HCT116 (cell line): ENCODE data around the gene TTLL5.

Experiments
- POLR2A ChIP-seq: IDR thresholded peaks from 2 replicates; pipeline ENCODE4 v1.7.0; 2011; ENCODE audit warnings: borderline replicate concordance; ENCODE audit not compliant: insufficient read depth, insufficient read length; ENCODE audit errors: extremely low read depth
- POLR2AphosphoS5 ChIP-seq: IDR thresholded peaks from 2 replicates; pipeline ENCODE4 v1.6.1; 2011; ENCODE audit warnings: mild to moderate bottlenecking, low read depth, low read length, moderate library complexity
- TF ChIP-seq, protein P1 (sequence below): IDR thresholded peaks from 2 replicates; pipeline ENCODE4 v1.6.1; 2011; ENCODE audit warnings: mild to moderate bottlenecking, low read length, moderate library complexity; ENCODE audit not compliant: insufficient replicate concordance; ENCODE audit errors: extremely low read depth
- TF ChIP-seq, protein P2 (sequence below): IDR thresholded peaks from 2 replicates; pipeline ENCODE4 v1.6.1; 2012
- TF ChIP-seq, protein P3 (sequence below), 3 experiments: fragments of 200-600 bp in 1 of 3; sonication (generic) in 1 of 3; IDR thresholded peaks in 2 of 3; conservative IDR thresholded peaks in 1 of 3; 2 replicates each; pipeline ENCODE4 v1.5.1; 2012 to 2017; ENCODE audit warnings: low read depth in 2 of 3, low read length in 2 of 3, antibody characterized with exemption in 1 of 3, borderline replicate concordance in 1 of 3, control low read depth in 1 of 3, mild to moderate bottlenecking in 1 of 3, mixed read lengths in 1 of 3, mixed run types in 1 of 3, moderate library complexity in 1 of 3; ENCODE audit not compliant: insufficient read depth in 1 of 3

DNA sequence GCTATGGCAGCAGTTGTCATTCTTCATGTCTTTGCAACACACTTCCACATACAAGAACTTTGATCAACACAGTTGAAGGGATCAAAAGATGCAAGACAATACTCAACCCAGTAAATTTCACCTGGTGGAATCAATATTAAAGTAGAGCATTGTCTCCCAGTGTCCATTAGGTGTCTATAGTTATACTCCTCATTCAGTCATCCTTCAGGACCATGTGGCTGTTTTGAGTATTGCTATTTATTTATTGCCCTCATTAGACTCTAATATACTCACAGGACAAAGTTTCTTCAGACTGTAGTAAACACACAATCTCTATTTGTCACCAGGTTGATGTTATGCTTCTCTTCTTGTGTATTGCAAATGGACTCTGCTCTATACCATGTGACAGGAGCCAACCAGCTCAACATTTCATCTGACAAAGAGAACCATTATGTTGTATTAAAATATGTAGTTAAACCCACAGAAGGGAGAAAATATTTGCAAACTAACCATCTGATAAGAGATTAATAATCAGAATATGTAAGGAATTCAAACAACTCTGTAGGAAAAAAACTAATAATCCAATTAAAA lies 174.2 kb downstream of the TTLL5 start:
- TF ChIP-seq, protein P1, sequence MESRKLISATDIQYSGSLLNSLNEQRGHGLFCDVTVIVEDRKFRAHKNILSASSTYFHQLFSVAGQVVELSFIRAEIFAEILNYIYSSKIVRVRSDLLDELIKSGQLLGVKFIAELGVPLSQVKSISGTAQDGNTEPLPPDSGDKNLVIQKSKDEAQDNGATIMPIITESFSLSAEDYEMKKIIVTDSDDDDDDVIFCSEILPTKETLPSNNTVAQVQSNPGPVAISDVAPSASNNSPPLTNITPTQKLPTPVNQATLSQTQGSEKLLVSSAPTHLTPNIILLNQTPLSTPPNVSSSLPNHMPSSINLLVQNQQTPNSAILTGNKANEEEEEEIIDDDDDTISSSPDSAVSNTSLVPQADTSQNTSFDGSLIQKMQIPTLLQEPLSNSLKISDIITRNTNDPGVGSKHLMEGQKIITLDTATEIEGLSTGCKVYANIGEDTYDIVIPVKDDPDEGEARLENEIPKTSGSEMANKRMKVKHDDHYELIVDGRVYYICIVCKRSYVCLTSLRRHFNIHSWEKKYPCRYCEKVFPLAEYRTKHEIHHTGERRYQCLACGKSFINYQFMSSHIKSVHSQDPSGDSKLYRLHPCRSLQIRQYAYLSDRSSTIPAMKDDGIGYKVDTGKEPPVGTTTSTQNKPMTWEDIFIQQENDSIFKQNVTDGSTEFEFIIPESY, result no peak
- TF ChIP-seq, protein P2, sequence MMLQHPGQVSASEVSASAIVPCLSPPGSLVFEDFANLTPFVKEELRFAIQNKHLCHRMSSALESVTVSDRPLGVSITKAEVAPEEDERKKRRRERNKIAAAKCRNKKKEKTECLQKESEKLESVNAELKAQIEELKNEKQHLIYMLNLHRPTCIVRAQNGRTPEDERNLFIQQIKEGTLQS, result no peak
- no peak for TF ChIP-seq POLR2A
- TF ChIP-seq, protein P3, sequence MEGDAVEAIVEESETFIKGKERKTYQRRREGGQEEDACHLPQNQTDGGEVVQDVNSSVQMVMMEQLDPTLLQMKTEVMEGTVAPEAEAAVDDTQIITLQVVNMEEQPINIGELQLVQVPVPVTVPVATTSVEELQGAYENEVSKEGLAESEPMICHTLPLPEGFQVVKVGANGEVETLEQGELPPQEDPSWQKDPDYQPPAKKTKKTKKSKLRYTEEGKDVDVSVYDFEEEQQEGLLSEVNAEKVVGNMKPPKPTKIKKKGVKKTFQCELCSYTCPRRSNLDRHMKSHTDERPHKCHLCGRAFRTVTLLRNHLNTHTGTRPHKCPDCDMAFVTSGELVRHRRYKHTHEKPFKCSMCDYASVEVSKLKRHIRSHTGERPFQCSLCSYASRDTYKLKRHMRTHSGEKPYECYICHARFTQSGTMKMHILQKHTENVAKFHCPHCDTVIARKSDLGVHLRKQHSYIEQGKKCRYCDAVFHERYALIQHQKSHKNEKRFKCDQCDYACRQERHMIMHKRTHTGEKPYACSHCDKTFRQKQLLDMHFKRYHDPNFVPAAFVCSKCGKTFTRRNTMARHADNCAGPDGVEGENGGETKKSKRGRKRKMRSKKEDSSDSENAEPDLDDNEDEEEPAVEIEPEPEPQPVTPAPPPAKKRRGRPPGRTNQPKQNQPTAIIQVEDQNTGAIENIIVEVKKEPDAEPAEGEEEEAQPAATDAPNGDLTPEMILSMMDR (IDR thresholded peaks at IDR 0.05 in 2 of 3, conservative IDR thresholded peaks at IDR 0.05 in 1 of 3; ENCODE audit: borderline replicate concordance in 1 of 3, insufficient read depth in 1 of 3, low read depth in 2 of 3, low read length in 2 of 3), result 0 out of 6 replicates have a peak, but pooled peaks of 1 of the 3 experiments have one; percentile 19
- TF ChIP-seq POLR2AphosphoS5, result no peak
